T-helper 2 cell treated with Interferon-gamma antibody and Interleukin-4, amounts not matched to agents 100 ng/mL and 5 ng/mL, for 36 hours (primary cell): ENCODE results near the gene EFL1. TPM values are rescaled to one million over a fixed set of nuclear protein-coding genes. Genes with fewer than 3 reads are reported as not detected.

Source experiments
- intact Hi-C: fragments of 100-400 bp; cut with micrococcal nuclease; formaldehyde crosslinking; loops from one replicate; pipeline ENCODE4 v1.15.1; 2023
- total RNA-seq: library from RNA; stranded (reverse); gene quantifications from 2 replicates; pipeline ENCODE4 v1.2.3, GENCODE V29; 2022

Gene EFL1
- total RNA-seq, 1 donor from 2014 or later: 25.9 TPM

DNA sequence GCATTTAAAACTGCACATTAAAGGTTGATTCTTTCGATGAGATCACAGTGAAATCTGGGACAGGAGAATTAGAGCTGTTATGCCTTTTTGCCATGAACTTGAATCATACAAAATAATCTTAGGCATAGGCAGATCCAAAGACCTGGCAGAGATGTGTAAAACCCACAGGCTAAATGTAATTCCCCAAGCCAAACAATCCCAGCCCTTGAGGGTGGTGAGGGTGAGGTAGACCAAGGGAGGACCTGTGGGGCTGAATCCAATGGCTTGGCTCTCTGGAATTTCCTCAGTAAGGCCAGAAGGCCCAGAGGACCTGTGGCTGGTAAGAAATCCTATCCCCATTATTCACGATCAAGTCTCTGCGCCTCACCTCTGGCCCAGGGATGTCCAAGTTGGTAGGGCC lies 136.2 kb downstream of the EFL1 start:
- intact Hi-C loops: no loop called here

DNA sequence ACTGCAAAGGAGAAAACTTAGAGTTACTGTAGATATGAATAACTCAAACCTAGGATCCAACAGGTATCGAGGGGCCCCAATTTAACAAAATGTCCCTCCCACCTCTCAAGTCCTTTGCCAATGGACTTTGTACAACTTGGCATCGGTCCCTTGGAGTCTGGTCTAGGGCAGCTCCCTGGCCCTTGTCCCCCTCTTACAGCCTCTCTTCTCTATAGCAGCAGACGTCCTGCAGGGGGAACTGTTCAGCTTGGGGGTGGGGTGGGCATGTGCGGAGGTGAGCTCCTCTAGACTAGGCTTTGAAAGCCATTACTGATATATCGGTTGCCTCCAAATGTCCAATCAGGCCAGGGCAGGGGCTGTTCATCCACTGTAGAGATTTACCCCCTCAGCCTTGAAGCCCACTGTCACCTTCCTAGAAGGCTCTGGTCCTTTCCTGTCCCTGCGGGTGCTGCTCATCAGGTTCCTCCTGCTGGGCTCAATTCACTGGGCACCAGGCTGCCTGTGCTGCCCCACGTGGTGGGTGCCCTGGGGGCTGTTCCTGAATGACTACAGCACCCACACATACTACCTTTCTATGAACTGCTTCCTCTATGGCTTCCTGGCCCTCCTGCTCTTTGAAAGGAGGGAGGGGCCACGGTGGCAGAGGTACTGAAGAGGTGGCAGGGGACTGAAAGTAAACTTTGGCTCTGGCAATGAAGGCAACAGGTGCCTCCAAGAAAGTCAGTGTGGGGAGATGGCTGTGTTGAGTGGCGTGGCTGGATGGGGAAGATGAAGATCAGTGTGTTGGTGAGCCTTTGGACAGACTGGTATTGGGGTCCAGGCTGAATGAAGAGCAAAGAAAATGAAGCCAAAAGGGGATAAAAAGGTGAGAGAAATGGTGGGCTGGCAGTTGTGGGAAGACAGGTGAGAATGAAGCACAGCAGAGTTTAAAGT lies 137.9 kb downstream of the EFL1 start:
- intact Hi-C loops: no loop called here

DNA sequence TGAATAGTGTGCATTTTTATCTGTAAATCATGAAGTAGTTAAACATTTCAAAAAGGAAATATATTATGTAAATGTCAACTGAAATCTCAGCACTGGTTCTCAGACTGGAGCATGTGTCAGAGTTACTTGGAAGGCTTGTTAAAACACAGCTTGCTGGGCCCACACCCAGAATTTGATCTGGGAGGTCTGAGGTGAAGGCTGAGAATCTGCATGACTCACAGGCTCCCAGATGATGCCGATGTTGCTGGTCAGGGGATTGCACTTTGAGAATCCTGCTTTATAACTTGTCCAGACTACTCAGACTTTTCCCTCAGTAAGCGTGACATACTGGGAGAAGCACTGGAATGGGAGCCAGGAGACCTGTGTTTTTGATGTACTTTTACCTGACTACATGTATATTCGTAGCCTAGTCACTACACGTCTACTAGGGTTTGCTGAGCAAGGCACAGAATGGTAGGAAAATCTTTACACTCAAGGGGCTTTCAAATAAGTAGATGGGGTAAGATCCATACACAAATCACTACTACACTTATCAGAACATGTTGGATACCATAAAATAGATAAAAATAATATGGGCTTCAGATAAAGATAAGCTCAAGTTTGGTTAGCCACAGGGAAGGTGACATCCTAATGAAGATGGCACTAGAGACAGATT lies 139.7 kb downstream of the EFL1 start:
- intact Hi-C loops: no loop called here

DNA sequence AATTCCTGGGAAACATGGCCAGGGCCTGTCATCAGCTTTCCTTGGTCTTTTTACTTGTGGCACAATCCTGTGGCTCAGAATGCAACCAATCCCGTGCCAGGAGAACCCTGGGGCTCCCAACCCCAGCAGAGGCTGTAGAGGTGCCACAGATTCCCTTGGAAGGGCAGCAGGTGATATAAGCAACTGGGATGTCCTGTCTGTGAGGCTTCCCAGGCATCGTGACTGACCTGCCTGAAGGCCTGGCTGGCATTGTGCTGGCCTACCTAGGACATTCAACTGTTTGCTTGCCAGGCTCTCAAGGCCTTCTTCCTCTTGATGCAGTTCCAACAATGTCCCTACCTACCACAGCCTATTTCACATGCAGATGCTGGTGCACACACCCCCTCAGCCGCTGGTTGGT lies 144.5 kb downstream of the EFL1 start:
- intact Hi-C loops: no loop called here

DNA sequence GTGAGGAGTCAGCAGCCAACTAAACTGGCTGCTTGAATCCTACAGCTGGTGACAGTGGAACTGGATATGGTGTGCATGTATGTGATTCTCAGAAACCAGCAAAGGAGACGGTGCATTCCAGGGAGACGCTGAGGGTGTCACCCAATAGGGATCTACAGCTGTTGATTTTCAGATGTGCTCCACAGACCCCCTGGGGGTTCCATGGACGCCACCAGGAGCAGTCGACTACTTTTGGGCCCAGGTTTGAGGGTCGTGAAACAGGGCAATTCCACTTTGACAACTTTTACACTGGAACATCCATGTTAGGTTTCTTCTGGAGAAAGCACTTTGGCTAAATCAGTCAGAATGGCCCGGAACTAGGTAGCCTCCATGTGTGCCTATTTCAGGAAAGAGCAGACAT lies 145.2 kb downstream of the EFL1 start:
- intact Hi-C loops: no loop called here

DNA sequence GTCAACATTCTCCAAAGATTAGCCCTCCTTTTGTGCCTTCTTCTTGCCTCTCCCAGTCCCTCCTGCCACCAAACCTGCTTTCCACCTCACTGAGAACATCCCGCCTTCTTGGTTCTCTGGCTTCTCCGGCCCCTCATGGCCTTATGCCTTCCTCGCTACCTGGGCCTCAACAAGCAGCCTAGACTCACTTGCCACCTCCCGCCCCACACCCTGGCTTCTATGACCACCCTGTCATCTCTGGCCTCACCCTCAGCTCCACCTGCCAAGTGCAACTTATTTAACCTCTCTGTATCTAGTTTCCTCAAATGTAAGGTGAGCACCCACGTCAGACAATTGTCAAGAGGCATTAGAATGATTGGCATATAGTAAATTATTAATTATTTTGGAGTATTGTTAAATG lies 147.9 kb downstream of the EFL1 start:
- intact Hi-C loops: no loop called here

DNA sequence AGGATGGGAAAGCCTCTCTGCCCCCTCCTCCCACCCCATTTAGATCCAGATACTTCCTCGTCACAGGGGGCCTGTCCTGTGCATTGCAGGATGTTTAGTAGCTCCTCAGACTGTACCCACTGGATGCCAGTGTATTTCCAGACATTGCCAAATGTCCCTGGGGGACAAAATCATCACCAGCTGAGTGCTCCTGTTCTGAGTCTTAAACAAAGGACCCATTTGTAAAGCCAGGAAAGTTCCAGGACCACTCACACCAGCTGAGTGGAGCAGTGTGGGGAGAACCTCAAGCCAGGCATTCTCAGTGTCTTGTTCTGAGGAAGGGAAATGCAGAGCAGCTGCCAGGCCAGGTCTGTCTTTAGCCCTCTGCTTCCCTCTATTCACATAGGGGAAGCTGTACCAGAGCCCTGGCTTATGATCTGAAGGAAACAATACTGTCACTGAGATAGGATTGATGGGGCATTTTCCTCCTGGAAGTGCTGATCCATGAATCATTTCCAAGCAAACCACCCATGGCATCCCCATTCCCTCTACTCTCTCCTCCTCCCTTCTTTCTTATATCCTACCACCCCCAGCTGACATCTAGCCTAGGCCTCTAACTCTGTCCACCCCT lies 149.3 kb downstream of the EFL1 start:
- intact Hi-C loops: no loop called here

DNA sequence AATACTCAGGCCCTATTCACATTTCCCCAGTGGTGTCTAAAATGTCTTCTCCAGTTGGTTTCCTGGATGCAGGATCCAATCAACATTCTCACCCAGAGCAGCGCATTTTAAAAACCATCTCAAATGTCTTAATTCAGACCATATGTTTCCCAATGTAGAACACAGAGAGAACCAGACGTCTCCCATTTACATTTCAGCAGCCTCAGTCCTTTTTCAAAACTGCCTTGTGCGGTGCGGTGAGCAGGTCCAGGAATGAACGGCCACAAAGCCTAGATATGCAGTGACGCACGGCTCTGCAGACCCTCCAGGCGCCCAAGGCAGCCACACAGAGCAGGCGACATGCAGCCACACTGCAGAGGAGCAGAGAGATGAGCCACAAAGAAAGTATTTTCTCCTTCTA lies 150.6 kb downstream of the EFL1 start:
- intact Hi-C loops: no loop called here

DNA sequence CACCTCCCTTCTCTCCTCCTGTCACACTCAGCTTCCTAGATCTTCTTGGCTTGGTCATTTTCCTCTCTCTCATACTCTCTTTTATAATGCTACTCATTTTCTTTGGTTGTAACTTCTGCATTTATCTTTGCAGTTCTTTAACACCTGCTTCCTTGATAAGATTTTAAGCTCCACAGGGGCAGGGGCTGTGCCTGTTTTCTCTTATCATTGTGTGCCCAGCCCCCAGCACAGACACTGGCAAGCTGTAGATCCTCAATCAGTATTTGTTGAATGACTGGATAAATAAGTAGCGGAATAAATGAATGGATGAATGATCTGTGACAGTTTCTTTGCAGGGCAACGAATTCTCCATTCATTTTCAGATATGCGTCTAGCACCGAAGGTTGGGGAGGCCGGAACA lies 152.4 kb downstream of the EFL1 start:
- intact Hi-C loops: no loop called here

DNA sequence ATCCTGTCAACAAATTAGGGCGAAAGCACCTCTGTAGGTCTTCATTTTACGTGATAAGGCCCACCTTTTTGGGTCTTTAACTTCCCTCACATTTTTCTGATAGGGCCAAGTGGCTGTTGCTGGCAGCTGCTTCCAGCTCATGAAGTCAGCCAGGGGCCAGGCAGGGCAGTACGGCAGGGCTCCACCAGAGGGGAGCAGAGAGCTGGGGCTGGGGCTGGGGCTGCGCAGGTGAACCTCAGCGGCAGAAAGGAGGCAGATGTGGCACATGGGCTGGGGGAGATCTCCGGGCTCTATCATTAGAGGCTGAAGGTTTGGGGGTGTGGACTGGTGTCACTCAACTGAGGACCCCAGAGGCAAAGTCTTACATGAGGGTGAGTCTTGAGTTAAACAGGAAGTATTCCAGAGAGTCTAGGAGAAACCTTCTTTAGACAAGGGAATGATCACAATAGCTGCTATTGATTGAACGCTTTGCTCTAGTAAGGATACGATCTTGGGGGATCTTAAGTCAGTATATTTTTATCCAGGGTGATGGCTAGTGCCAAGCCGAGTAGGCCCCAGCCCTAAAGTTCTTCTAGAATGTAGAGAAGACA lies 153.9 kb downstream of the EFL1 start:
- intact Hi-C loops: loop anchor here (1.0 kb wide), 1 partner anchor 90 kb away; no protein-coding TSS in a partner anchor

DNA sequence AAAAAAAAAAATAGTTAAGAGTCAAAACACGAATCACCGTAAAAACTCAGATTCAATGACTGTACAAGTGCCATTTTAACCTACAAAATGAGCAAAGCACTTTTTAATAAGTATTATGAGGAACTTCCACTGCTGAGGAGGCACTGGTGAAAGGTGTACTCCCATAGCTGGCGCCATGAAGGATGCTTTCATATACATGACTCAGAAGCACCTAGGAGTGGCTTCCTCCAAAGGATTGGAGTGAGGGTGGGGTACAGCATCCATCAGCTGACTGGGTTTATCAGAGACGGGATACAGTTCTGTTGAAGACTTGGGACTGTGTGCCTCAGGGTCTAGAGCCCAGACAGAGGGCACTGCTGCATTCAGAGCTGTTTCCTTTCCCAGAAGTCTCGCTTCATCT lies 155.9 kb downstream of the EFL1 start:
- intact Hi-C loops: no loop called here

DNA sequence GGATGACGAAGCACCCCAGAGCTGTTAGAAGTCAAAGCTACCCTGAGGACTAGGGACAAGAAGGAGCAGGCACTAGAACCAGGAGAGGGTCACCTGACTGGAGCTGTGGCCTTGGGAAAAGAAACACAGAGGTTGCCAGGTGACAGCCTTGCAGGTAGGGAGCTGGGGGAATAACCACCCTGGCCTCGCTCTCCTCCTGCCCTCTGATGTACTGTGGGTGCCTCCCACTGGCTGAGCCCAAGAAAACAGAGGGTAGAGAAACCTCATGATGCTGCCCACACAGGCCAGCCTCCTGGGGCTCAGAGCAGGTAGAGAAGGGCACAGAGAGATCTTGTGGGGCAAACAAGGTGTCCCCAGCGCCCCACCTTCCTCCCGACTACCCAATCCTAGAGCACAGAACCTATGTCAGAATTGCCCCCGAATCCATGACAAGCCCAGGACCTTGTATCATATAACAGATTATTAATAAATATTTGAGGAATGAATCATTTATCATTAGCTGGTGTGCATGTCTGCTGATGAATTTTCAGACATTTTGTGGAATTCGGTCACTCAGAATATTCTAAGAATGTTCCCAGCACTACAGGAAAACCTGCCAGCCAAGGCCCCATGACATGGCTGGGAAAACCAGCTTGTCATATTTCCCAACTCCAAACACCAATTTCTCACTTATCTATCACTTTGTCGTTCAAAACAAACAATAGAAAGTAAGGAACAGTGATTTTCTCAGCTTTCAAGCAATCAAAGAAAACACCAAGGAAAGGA lies 156.9 kb downstream of the EFL1 start:
- intact Hi-C loops: no loop called here

DNA sequence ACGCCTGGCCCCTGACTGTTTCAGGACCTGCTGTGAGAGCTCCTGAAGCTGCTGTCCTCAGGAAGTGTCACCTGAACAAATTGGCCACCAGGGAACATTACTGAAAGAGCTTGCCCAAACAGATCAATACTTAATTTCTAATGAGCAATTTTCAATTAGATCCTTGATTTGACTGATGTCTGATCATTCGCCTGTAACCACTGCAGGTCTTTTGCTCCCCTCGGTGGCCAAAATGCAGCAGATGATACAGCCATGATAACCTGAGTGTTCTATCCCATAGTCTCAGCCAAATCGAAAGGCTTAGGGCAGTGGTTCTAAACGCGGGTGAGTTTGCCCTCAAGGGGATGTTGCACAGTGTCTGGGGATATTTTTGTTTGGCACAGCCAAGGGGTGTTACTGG lies 159.1 kb downstream of the EFL1 start:
- intact Hi-C loops: no loop called here

DNA sequence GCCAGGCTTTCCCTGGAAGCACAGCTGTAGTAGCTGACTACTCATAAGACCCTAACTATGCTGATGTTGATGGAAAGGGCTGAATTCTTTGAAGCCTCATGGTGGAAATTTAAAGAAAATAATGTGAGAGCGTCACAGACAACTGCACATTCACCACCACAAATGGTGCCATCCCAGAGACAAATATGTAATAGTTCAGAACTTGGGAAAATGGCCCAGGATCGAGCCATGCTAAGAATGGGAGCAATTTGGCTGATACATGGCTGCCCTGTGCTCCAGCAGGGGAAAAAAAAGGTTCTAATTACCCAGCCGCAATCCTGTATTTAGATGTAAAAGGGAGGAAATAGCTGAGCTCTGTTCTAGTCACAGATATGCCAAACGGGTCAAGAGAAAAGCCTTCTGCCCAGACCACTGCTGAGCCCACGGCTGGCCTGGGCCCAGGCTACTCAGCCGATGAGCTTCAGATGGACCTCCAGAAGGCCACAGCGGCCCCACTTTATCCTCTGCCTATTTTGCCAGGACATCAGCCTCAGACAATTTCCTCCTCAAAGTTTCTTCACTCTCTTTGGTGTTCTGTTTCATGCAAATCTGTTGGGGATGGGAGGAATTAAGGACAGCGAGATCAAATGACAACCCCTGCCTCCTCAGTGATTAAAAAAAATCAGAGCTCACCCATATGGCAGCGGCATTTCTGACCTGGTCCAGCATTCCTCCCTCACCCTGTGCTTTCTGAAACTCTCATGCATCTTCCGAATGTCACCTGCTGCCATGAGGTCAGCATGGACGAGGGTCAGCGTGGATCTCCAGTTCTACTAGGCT lies 162.2 kb downstream of the EFL1 start:
- intact Hi-C loops: no loop called here

DNA sequence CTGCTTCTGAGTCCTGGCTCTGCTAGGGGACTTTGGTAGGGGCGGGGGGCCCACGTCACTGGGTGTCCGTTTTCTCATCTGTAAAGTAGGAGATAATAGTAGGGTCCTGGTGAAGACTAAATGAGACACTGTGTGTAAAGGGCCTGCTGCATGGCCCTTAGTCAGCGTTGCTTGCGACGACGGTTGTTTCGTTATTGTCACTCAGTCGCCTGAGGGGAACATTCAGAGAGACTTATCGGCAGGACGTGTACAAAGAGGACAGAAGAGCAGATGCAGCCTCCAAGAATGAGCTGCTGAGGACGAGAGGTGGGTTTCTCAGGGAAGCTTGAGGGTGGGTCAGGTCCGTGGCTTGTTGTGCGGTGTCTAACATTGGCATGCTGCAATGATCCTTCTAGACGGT lies 163.9 kb downstream of the EFL1 start:
- intact Hi-C loops: no loop called here

DNA sequence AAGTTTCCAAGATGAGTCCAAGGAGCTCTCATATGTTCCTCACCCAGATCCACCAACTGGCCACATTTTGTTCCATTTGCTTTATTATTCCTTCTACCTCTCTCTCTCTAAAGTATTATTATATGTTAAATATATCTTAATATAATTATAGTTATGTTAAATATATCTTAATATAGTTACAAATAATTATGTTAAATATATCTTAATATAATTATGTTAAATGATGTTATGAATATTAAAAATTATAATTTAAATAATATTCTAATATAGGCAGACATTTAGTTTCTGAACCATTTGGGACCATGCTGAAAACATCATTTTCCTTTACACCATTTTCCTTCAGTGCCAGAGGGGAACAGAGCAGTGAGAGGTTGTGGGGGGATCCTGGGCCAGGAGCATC lies 166.7 kb downstream of the EFL1 start:
- intact Hi-C loops: no loop called here

DNA sequence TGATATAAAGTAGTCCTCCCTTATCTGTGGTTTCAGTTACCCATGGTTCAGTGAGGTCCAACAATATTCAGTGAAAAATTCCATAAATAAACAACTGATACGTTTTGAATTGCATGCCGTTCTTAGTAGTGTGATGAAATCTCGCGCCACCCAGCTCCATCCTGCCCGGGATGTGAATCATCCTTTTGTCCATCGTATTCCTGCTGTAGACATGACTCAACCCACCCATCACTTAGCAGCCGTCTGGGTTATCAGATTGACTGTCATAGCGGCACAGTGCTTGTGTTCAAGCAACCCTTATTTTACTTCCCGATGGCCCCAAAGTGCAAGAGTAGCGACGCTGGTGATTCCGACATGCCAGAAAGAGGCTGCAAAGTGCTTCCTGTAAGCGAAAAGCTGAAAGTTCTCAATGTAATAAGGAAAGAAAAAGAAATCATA lies 168.7 kb downstream of the EFL1 start:
- intact Hi-C loops: no loop called here

DNA sequence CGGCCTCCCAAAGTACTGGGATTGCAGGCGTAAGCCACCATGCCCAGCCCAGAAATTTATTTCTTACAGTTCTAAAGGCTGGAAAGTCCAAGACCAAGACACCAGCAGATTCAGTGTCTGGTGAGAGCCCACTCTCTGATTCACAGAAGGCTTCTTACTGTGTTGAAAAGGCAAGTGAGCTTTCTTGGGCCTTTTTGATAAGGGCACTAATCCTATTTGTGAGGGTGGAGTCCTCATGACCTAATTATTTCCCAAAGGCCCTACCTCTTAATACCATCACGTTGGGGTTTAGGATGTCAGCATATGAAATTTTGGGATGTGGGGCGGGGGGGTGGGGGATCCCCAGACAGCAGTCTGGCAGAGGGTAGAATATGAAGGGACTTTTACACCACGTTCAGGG lies 169.2 kb downstream of the EFL1 start:
- intact Hi-C loops: no loop called here

DNA sequence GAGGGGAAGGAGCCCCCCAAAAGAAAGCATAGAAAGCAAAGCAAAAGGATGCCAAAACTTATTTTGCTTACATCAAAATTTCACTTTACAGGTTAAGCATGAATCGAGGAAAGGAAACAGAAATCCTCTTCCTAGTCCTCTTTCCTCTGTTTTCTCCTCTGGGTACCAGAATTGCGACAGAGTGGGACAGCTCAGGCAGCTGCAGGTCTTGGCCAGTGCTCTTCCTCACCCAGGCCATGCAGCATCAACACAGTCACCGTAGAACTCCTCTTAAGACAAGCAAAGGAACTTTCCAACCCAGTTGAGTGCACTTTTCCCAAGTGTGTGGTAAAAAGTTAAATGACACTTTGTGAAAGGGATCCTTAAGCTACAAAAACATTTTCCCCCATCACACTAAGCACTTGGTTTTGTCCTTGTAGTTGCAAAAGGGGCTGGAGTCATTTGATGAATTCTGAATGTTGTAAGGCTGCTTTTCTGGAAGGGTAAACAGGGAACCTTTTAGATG lies 170.8 kb downstream of the EFL1 start:
- intact Hi-C loops: no loop called here
